PC-9 (cell line): ENCODE measurements around the gene ZDHHC14. TPM values are rescaled to one million over a fixed set of nuclear protein-coding genes. Genes with fewer than 3 reads are reported as not detected.

Source experiments
- BruUV-seq: library from RNA; stranded (reverse); fragments of 400-500 nt; replicated peaks from 2 replicates; lab custom pipeline; 2021; lab: Mats Ljungman, UMichigan
- CTCF ChIA-PET: fragments of 300-600 bp; sonication (Branson Sonifier 250); formaldehyde crosslinking; loops from one replicate; lab custom pipeline; 2022; ENCODE audit warnings: antibody characterized with exemption; lab: Charles Lee
- POLR2A ChIA-PET: fragments of 300-600 bp; sonication (Branson Sonifier 250); formaldehyde crosslinking; loops from one replicate; lab custom pipeline; 2022; ENCODE audit warnings: antibody characterized with exemption; ENCODE audit not compliant: unreplicated experiment; lab: Charles Lee
- DNase-seq, 2 experiments: peaks; one replicate each; pipeline versions ENCODE4 v3.0.0 to v3.0.0-alpha.2; 2015 to 2022; ENCODE audit warnings: mixed read lengths in 1 of 2
- H2AFZ ChIP-seq: fragments of 200-600 bp; sonication (generic); 2 replicates; pipeline ENCODE4 v1.8.1; 2017; ENCODE audit warnings: antibody characterized with exemption
- H3F3A ChIP-seq: fragments of 200-600 bp; sonication (generic); 2 replicates; pipeline ENCODE4 v1.8.1; 2017; ENCODE audit warnings: antibody characterized with exemption, mild to moderate bottlenecking, low read depth; ENCODE audit not compliant: insufficient read depth
- H3K27ac ChIP-seq: fragments of 200-600 bp; sonication (generic); 2 replicates; pipeline ENCODE4 v1.6.1; 2016; ENCODE audit warnings: mixed run types
- H3K27me3 ChIP-seq: fragments of 200-600 bp; sonication (generic); 2 replicates; pipeline ENCODE4 v1.6.1; 2016; ENCODE audit warnings: low read depth, mixed run types; ENCODE audit not compliant: insufficient read depth
- H3K36me3 ChIP-seq: fragments of 200-600 bp; sonication (generic); 2 replicates; pipeline ENCODE4 v1.6.1; 2016; ENCODE audit warnings: low read depth, mixed run types
- H3K4me1 ChIP-seq: fragments of 200-600 bp; sonication (generic); replicated peaks from 2 replicates; pipeline ENCODE4 v1.6.1; 2016; ENCODE audit warnings: mixed run types; ENCODE audit not compliant: insufficient read depth
- H3K4me2 ChIP-seq: fragments of 200-600 bp; sonication (generic); 2 replicates; pipeline ENCODE4 v1.6.1; 2017; ENCODE audit warnings: mixed run types
- H3K4me3 ChIP-seq: fragments of 200-600 bp; sonication (generic); 2 replicates; pipeline ENCODE4 v1.6.1; 2016; ENCODE audit warnings: mixed run types
- H3K79me2 ChIP-seq: fragments of 200-600 bp; sonication (generic); 2 replicates; pipeline ENCODE4 v1.6.1; 2017; ENCODE audit warnings: low read depth, mixed run types
- H3K9me2 ChIP-seq: fragments of 200-600 bp; sonication (generic); 2 replicates; pipeline ENCODE4 v1.8.1; 2017; ENCODE audit warnings: mild to moderate bottlenecking; ENCODE audit not compliant: insufficient read depth
- H3K9me3 ChIP-seq: fragments of 200-600 bp; sonication (generic); 2 replicates; pipeline ENCODE4 v1.8.1; 2016; ENCODE audit warnings: low read depth; ENCODE audit not compliant: insufficient read depth
- H4K20me1 ChIP-seq: fragments of 200-600 bp; sonication (generic); 2 replicates; pipeline ENCODE4 v1.8.1; 2017; ENCODE audit not compliant: insufficient read depth
- EZH2 ChIP-seq: fragments of 200-600 bp; sonication (generic); IDR thresholded peaks from 2 replicates; pipeline ENCODE4 v1.8.0; 2017; ENCODE audit warnings: antibody characterized with exemption, low read depth
- intact Hi-C: fragments of 100-400 bp; cut with micrococcal nuclease; formaldehyde crosslinking; loops from one replicate; pipeline ENCODE4 v1.10.0; 2022; ENCODE audit not compliant: unreplicated experiment
- total RNA-seq: library from RNA; stranded (reverse); gene quantifications from 2 replicates; pipeline ENCODE4 v1.2.3, GENCODE V29; 2021
- TF ChIP-seq, protein P1 (sequence below): fragments of 200-600 bp; sonication (generic); conservative IDR thresholded peaks from 2 replicates; pipeline ENCODE4 v1.6.1; 2017; ENCODE audit warnings: mixed run types, antibody characterized with exemption, mild to moderate bottlenecking, moderate library complexity

The ZDHHC14 gene
- total RNA-seq, 1 experiment from 2014 or later, result 5.6 TPM

DNA sequence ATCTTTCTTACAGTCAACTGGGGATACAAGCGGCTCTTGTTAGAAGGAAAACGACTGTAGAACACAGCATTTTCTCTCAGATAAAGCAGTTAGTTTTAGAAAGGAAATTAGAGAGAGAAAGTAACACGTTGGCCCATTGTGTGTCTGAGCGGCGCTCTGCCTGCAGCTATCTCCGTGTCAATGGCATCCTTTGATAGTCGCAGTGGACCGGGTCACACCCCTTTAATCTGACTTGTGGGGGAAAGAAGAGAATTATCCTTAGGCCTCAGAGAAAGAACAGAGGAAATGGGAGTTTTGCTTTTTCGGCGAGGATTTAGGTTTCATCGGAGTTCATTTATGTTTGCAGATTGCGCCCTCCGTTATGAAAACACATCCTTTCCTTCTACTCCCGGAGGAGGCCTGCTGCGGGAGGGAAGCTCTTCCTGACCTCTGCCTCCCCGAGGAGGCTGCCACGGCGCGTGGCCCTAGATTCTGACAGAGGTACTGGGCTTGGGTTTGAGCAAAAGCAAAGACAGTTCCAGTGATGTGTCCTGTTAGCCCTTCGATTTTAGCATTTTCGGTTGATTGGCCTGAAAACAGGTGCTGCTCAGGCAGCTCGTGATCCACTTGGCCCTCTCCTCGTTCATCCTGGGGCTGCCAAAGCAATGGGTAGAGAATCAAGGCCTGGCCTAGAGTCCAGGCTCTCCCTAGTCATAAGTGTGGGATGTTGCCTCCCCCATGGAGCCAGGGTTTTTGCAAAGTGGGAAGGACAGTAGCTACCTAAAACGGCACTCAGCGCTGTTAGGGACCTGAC is 74.9 kb downstream of the ZDHHC14 start:
- Histone ChIP-seq H2AFZ (no peak overlapping the region), H3K27ac (no peak overlapping the region), H3K4me1 (no peaks in the 10 kb centered on the region), H3K79me2 (no peaks in the 10 kb centered on the region), H3F3A (no peaks in the 10 kb centered on the region), H3K4me2 (no peak overlapping the region), H3K9me2 (no peaks in the 10 kb centered on the region), H3K27me3 (no peaks in the 10 kb centered on the region), H3K9me3 (no peaks in the 10 kb centered on the region), H4K20me1 (no peaks in the 10 kb centered on the region), H3K36me3 (no peaks in the 10 kb centered on the region), H3K4me3 (no peak overlapping the region)
- ChIA-PET POLR2A (no interaction called here), CTCF (no interaction called here)
- BruUV-seq, result no TSS peak
- TF ChIP-seq EZH2, result no peak
- TF ChIP-seq, protein P1, sequence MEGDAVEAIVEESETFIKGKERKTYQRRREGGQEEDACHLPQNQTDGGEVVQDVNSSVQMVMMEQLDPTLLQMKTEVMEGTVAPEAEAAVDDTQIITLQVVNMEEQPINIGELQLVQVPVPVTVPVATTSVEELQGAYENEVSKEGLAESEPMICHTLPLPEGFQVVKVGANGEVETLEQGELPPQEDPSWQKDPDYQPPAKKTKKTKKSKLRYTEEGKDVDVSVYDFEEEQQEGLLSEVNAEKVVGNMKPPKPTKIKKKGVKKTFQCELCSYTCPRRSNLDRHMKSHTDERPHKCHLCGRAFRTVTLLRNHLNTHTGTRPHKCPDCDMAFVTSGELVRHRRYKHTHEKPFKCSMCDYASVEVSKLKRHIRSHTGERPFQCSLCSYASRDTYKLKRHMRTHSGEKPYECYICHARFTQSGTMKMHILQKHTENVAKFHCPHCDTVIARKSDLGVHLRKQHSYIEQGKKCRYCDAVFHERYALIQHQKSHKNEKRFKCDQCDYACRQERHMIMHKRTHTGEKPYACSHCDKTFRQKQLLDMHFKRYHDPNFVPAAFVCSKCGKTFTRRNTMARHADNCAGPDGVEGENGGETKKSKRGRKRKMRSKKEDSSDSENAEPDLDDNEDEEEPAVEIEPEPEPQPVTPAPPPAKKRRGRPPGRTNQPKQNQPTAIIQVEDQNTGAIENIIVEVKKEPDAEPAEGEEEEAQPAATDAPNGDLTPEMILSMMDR, result no peak
- no peak for DNase-seq
- intact Hi-C loops, result no loop called here

DNA sequence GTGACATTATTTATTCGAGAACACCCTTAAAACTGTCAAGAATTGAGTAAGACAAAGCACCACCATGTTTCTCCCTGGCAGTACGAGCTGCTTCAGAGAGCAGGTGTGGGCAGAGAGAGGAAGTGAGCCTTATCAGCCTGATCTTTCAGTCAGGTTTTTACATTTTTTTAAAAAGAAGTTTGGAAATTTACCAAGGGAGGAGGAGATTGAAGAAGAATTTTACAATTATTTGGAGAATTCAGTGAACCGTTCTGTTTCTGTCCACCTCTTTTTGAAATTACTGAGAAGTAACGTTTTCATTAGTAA is 75.5 kb downstream of the ZDHHC14 start:
- ChIA-PET POLR2A (no interaction called here), CTCF (no interaction called here)
- H3K27me3 ChIP-seq, result no peaks in the 10 kb centered on the region
- H3K4me1 ChIP-seq, result no peaks in the 10 kb centered on the region
- H3K9me2 ChIP-seq, result no peaks in the 10 kb centered on the region
- H3K79me2 ChIP-seq, result no peaks in the 10 kb centered on the region
- BruUV-seq, result no TSS peak
- H2AFZ ChIP-seq, result no peak overlapping the region
- H3K4me3 ChIP-seq, result no peak overlapping the region
- no peaks in the 10 kb centered on the region for H3F3A ChIP-seq
- DNase-seq, result no peak
- H3K27ac ChIP-seq, result no peak overlapping the region
- no peak overlapping the region for H3K4me2 ChIP-seq
- intact Hi-C loops, result no loop called here
- TF ChIP-seq, protein P1, result no peak
- TF ChIP-seq EZH2, result no peak
- H3K9me3 ChIP-seq, result no peaks in the 10 kb centered on the region
- no peaks in the 10 kb centered on the region for H4K20me1 ChIP-seq
- H3K36me3 ChIP-seq, result no peaks in the 10 kb centered on the region

DNA sequence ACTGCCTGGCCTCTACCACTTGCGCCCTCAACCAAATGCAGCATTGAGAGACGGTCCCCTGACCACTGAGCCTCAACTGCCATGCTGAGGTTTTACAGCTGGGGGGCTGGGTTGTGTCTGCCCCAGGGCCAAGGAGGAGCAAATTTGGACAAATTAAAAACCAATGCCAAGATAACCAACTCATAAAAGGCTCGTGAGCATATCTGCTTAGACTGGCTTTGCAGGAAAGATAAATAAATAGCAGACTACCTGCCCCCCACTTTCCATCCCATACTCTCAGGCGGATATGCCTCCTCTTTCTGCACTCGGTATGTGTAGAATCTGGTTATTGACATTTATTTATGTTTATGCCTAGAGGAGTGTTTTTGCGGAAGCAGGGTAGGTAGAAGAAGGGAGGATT is 76.8 kb downstream of the ZDHHC14 start:
- ChIA-PET CTCF (no interaction called here), POLR2A (no interaction called here)
- H2AFZ ChIP-seq, result no peak overlapping the region
- H3K4me1 ChIP-seq, result peaks cover 3% of the 10 kb centered on the region; the same call in 1 of the 2 replicates
- no peaks in the 10 kb centered on the region for H3K36me3 ChIP-seq
- no peak overlapping the region for H3K4me3 ChIP-seq
- H3K9me3 ChIP-seq, result no peaks in the 10 kb centered on the region
- BruUV-seq, result no TSS peak
- H3K9me2 ChIP-seq, result no peaks in the 10 kb centered on the region
- no peaks in the 10 kb centered on the region for H3K79me2 ChIP-seq
- H3K4me2 ChIP-seq, result no peak overlapping the region
- TF ChIP-seq, protein P1, result no peak
- TF ChIP-seq EZH2, result no peak
- intact Hi-C loops, result no loop called here
- DNase-seq, result no peak
- 0 out of 2 replicates have a peak, but pooled peaks cover 7% of the 10 kb centered on the region for H3F3A ChIP-seq
- H3K27ac ChIP-seq, result no peak overlapping the region
- H3K27me3 ChIP-seq, result no peaks in the 10 kb centered on the region
- H4K20me1 ChIP-seq, result no peaks in the 10 kb centered on the region
